ENCODE data around the gene HIVEP3. TPM values are rescaled to one million over a fixed set of nuclear protein-coding genes. Genes with fewer than 3 reads are reported as not detected.

HIVEP3 gene
- total and polyA plus RNA-seq, 4 donors, result 7.0 to 14.7 (median 8.8) TPM

GRCh38 chr1:41533016-41533730, 385.5 kb downstream of the HIVEP3 start:
- H3K27me3 ChIP-seq (ENCODE audit: control insufficient read depth in 3 of 3, insufficient read depth in 3 of 3, low read length in 2 of 3), result no peaks in the 10 kb centered on the region
- H3K9ac ChIP-seq (ENCODE audit: insufficient read depth in 1 of 2, low read length in 2 of 2), result no peak overlapping the region
- 87 to 96% methylated on average over 11 to 12 of the region's 12 CpGs for WGBS, 2 donors
- H3K4me1 ChIP-seq (ENCODE audit: control insufficient read depth in 5 of 5, insufficient read depth in 5 of 5, low read length in 5 of 5), result peaks cover 0 to 20% (median 11%) of the 10 kb centered on the region in 5 donors
- ATAC-seq (ENCODE audit: insufficient read depth, low FRiP score), result no peak
- no peaks in the 10 kb centered on the region for H3K9me3 ChIP-seq (ENCODE audit: control insufficient read depth in 4 of 4, insufficient read depth in 3 of 4, low read length in 3 of 4)
- DNase-seq, result no peak
- no peaks in the 10 kb centered on the region for H3K36me3 ChIP-seq (ENCODE audit: control insufficient read depth in 4 of 4, insufficient read depth in 4 of 4, low read length in 4 of 4)
- no peak overlapping the region for H3K4me3 ChIP-seq
- TF ChIP-seq, protein P1, sequence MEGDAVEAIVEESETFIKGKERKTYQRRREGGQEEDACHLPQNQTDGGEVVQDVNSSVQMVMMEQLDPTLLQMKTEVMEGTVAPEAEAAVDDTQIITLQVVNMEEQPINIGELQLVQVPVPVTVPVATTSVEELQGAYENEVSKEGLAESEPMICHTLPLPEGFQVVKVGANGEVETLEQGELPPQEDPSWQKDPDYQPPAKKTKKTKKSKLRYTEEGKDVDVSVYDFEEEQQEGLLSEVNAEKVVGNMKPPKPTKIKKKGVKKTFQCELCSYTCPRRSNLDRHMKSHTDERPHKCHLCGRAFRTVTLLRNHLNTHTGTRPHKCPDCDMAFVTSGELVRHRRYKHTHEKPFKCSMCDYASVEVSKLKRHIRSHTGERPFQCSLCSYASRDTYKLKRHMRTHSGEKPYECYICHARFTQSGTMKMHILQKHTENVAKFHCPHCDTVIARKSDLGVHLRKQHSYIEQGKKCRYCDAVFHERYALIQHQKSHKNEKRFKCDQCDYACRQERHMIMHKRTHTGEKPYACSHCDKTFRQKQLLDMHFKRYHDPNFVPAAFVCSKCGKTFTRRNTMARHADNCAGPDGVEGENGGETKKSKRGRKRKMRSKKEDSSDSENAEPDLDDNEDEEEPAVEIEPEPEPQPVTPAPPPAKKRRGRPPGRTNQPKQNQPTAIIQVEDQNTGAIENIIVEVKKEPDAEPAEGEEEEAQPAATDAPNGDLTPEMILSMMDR (IDR thresholded peaks at IDR 0.05; ENCODE audit: control extremely low read depth, extremely low read depth), result no peak
- H3K27ac ChIP-seq (ENCODE audit: low read depth in 1 of 2, low read length in 1 of 2), result no peak overlapping the region

GRCh38 chr1:41532206-41532975, 386.3 kb downstream of the HIVEP3 start:
- DNase-seq (no peak), ATAC-seq (ENCODE audit: insufficient read depth, low FRiP score) (no peak)
- TF ChIP-seq, protein P1 (IDR thresholded peaks at IDR 0.05; ENCODE audit: control extremely low read depth, extremely low read depth), result no peak
- H3K9me3 ChIP-seq (ENCODE audit: control insufficient read depth in 4 of 4, insufficient read depth in 3 of 4, low read length in 3 of 4), result no peaks in the 10 kb centered on the region
- peaks cover 0 to 12% (median 4%) of the 10 kb centered on the region in 5 donors for H3K4me1 ChIP-seq (ENCODE audit: control insufficient read depth in 5 of 5, insufficient read depth in 5 of 5, low read length in 5 of 5)
- H3K9ac ChIP-seq (ENCODE audit: insufficient read depth in 1 of 2, low read length in 2 of 2), result no peak overlapping the region
- H3K4me3 ChIP-seq, result no peak overlapping the region
- no peak overlapping the region for H3K27ac ChIP-seq (ENCODE audit: low read depth in 1 of 2, low read length in 1 of 2)
- no peaks in the 10 kb centered on the region for H3K36me3 ChIP-seq (ENCODE audit: control insufficient read depth in 4 of 4, insufficient read depth in 4 of 4, low read length in 4 of 4)
- 93% methylated on average over 8 of the region's 8 CpGs for WGBS, 2 donors
- H3K27me3 ChIP-seq (ENCODE audit: control insufficient read depth in 3 of 3, insufficient read depth in 3 of 3, low read length in 2 of 3), result no peaks in the 10 kb centered on the region

GRCh38 chr1:41530411-41530810, 388.3 kb downstream of the HIVEP3 start:
- Histone ChIP-seq H3K9me3 (ENCODE audit: control insufficient read depth in 4 of 4, insufficient read depth in 3 of 4, low read length in 3 of 4) (no peaks in the 10 kb centered on the region), H3K9ac (ENCODE audit: insufficient read depth in 1 of 2, low read length in 2 of 2) (no peak overlapping the region), H3K4me1 (ENCODE audit: control insufficient read depth in 5 of 5, insufficient read depth in 5 of 5, low read length in 5 of 5) (no peaks in the 10 kb centered on the region), H3K27ac (ENCODE audit: low read depth in 1 of 2, low read length in 1 of 2) (no peak overlapping the region), H3K4me3 (no peak overlapping the region), H3K36me3 (ENCODE audit: control insufficient read depth in 4 of 4, insufficient read depth in 4 of 4, low read length in 4 of 4) (no peaks in the 10 kb centered on the region), H3K27me3 (ENCODE audit: control insufficient read depth in 3 of 3, insufficient read depth in 3 of 3, low read length in 2 of 3) (no peaks in the 10 kb centered on the region)
- TF ChIP-seq, protein P1 (IDR thresholded peaks at IDR 0.05; ENCODE audit: control extremely low read depth, extremely low read depth), result no peak
- no peak for DNase-seq
- WGBS, 2 donors, result 95 to 97% methylated on average over 5 of the region's 5 CpGs
- no peak for ATAC-seq (ENCODE audit: insufficient read depth, low FRiP score)
